IMR-90 (cell line): Measurements from ENCODE around the gene BGLAP. TPM values are rescaled to one million over a fixed set of nuclear protein-coding genes. Genes with fewer than 3 reads are reported as not detected.

Experiments
- ATAC-seq: fragments of 200-7000 bp; cut with Tn5 transposase; 2 replicates; pipeline ENCODE4 v1.9.1; 2020; ENCODE audit warnings: low read depth, mild to moderate bottlenecking, moderate library complexity
- BruUV-seq: library from RNA; stranded (reverse); fragments of 400-500 nt; replicated peaks from 2 replicates; lab custom pipeline; 2021; lab: Mats Ljungman, UMichigan
- CTCF ChIA-PET: fragments of 300-600 bp; formaldehyde crosslinking; extraction: SDS; loops from one replicate; lab custom pipeline; 2021; ENCODE audit warnings: antibody characterized with exemption; lab: Yijun Ruan, JAX
- POLR2A ChIA-PET: fragments of 300-600 bp; sonication (Branson Sonifier 250); formaldehyde crosslinking; loops from one replicate; lab custom pipeline; 2022; ENCODE audit warnings: antibody characterized with exemption; ENCODE audit not compliant: unreplicated experiment; lab: Charles Lee
- DNase-seq: peaks from one replicate; pipeline ENCODE4 v3.0.0; 2013
- H2AFZ ChIP-seq: replicated peaks from 2 replicates; pipeline ENCODE3; 2013; ENCODE audit warnings: low read length, mild to moderate bottlenecking; ENCODE audit not compliant: poor library complexity
- H2AK5ac ChIP-seq: 2 replicates; pipeline ENCODE4 v1.6.1; 2013; ENCODE audit warnings: low read depth, low read length, inconsistent platforms
- H2AK9ac ChIP-seq: replicated peaks from 2 replicates; pipeline ENCODE3; 2013; ENCODE audit warnings: mild to moderate bottlenecking, low read depth, low read length, moderate library complexity; ENCODE audit not compliant: poor library complexity
- H2BK120ac ChIP-seq: 2 replicates; pipeline ENCODE4 v1.6.1; 2013; ENCODE audit warnings: low read depth, low read length, inconsistent platforms
- H2BK15ac ChIP-seq: 3 replicates; pipeline ENCODE4 v1.6.1; 2013; ENCODE audit warnings: low read depth, low read length, inconsistent platforms
- H2BK20ac ChIP-seq: 2 replicates; pipeline ENCODE4 v1.6.1; 2013; ENCODE audit warnings: low read depth, mild to moderate bottlenecking, inconsistent platforms, low read length, moderate library complexity
- H2BK5ac ChIP-seq: 2 replicates; pipeline ENCODE4 v1.6.1; 2013; ENCODE audit warnings: mild to moderate bottlenecking, low read depth, low read length, inconsistent platforms; ENCODE audit not compliant: poor library complexity, severe bottlenecking
- H3K14ac ChIP-seq: replicated peaks from 2 replicates; pipeline ENCODE4 v1.6.1; 2013; ENCODE audit warnings: low read depth, low read length, inconsistent platforms
- H3K18ac ChIP-seq: 2 replicates; pipeline ENCODE4 v1.6.1; 2013; ENCODE audit warnings: low read depth, low read length, control low read depth
- H3K23ac ChIP-seq: 2 replicates; pipeline ENCODE4 v1.6.1; 2013; ENCODE audit warnings: low read depth, low read length, inconsistent platforms
- H3K27ac ChIP-seq: 2 replicates; pipeline ENCODE4 v1.5.1; 2013; ENCODE audit warnings: mild to moderate bottlenecking, control low read depth, low read length; ENCODE audit not compliant: insufficient read depth
- H3K27me3 ChIP-seq: 2 replicates; pipeline ENCODE4 v1.6.1; 2013; ENCODE audit warnings: low read length; ENCODE audit not compliant: control insufficient read depth, insufficient read depth
- H3K36me3 ChIP-seq: 2 replicates; pipeline ENCODE4 v1.6.1; 2013; ENCODE audit warnings: low read length, mixed read lengths; ENCODE audit not compliant: control insufficient read depth, insufficient read depth
- H3K4ac ChIP-seq: 2 replicates; pipeline ENCODE4 v1.6.1; 2013; ENCODE audit warnings: low read depth, low read length, inconsistent platforms
- H3K4me1 ChIP-seq: 2 replicates; pipeline ENCODE4 v1.6.1; 2013; ENCODE audit warnings: low read length, mixed read lengths; ENCODE audit not compliant: control insufficient read depth, insufficient read depth
- H3K4me2 ChIP-seq: 2 replicates; pipeline ENCODE4 v1.6.1; 2013; ENCODE audit warnings: low read depth, mild to moderate bottlenecking, control low read depth, low read length, moderate library complexity
- H3K4me3 ChIP-seq: 2 replicates; pipeline ENCODE4 v1.5.1; 2013; ENCODE audit warnings: low read depth, mild to moderate bottlenecking, control low read depth, low read length, moderate library complexity; ENCODE audit not compliant: insufficient read depth
- H3K56ac ChIP-seq: 2 replicates; pipeline ENCODE4 v1.6.1; 2013; ENCODE audit warnings: low read length, inconsistent platforms; ENCODE audit not compliant: insufficient read depth; ENCODE audit errors: extremely low read depth
- H3K79me1 ChIP-seq, 2 experiments: 2 replicates each; pipeline ENCODE4 v1.6.1; 2013; ENCODE audit warnings: low read length in 2 of 2, inconsistent platforms in 1 of 2, low read depth in 1 of 2
- H3K9ac ChIP-seq: 2 replicates; pipeline ENCODE4 v1.6.1; 2013; ENCODE audit warnings: low read depth, low read length, control low read depth
- H3K9me1 ChIP-seq: 2 replicates; pipeline ENCODE4 v1.6.1; 2013; ENCODE audit warnings: low read length, inconsistent platforms; ENCODE audit not compliant: insufficient read depth
- H3K9me3 ChIP-seq: 2 replicates; pipeline ENCODE4 v1.6.1; 2013; ENCODE audit warnings: low read length; ENCODE audit not compliant: control insufficient read depth, insufficient read depth
- H4K20me1 ChIP-seq: 2 replicates; pipeline ENCODE4 v1.6.1; 2013; ENCODE audit warnings: low read length, inconsistent platforms; ENCODE audit not compliant: insufficient read depth
- H4K5ac ChIP-seq: 2 replicates; pipeline ENCODE4 v1.6.1; 2013; ENCODE audit warnings: mild to moderate bottlenecking, low read depth, low read length, control low read depth
- H4K8ac ChIP-seq, 2 experiments: 2 replicates each; pipeline ENCODE4 v1.6.1; 2013; ENCODE audit warnings: low read depth in 2 of 2, low read length in 2 of 2, control low read depth in 1 of 2, inconsistent platforms in 1 of 2
- H4K91ac ChIP-seq: 2 replicates; pipeline ENCODE4 v1.6.1; 2013; ENCODE audit warnings: low read depth, low read length, inconsistent platforms; ENCODE audit not compliant: insufficient read depth
- CHD1 ChIP-seq: IDR thresholded peaks from 2 replicates; pipeline ENCODE4 v1.6.1; 2012; ENCODE audit warnings: low read depth, low read length, improper control_type of control experiment
- CTCF ChIP-seq: conservative IDR thresholded peaks from 2 replicates; pipeline ENCODE4 v1.5.1; 2012; ENCODE audit warnings: mild to moderate bottlenecking, low read depth, low read length, improper control_type of control experiment
- ELK1 ChIP-seq: fragments of 150-350 bp; IDR thresholded peaks from 2 replicates; pipeline ENCODE4 v1.6.1; 2016; ENCODE audit warnings: low read depth, mild to moderate bottlenecking, low read length, moderate library complexity, borderline replicate concordance
- FOS ChIP-seq: fragments of 150-350 bp; IDR thresholded peaks from 2 replicates; pipeline ENCODE4 v1.6.1; 2016; ENCODE audit warnings: low read depth, low read length
- MAFK ChIP-seq: IDR thresholded peaks from 2 replicates; pipeline ENCODE4 v1.6.1; 2012; ENCODE audit warnings: low read depth, low read length, improper control_type of control experiment
- MAZ ChIP-seq: IDR thresholded peaks from 2 replicates; pipeline ENCODE4 v1.6.1; 2012; ENCODE audit warnings: low read depth, mild to moderate bottlenecking, low read length, improper control_type of control experiment, moderate library complexity, borderline replicate concordance
- MXI1 ChIP-seq: IDR thresholded peaks from 2 replicates; pipeline ENCODE4 v1.6.1; 2012; ENCODE audit warnings: low read depth, mild to moderate bottlenecking, low read length, moderate library complexity, borderline replicate concordance
- POLR2A ChIP-seq: IDR thresholded peaks from 2 replicates; pipeline ENCODE4 v1.6.1; 2012; ENCODE audit warnings: mild to moderate bottlenecking, low read depth, low read length
- RAD21 ChIP-seq: IDR thresholded peaks from 2 replicates; pipeline ENCODE4 v1.6.1; 2012; ENCODE audit warnings: low read length, improper control_type of control experiment
- RCOR1 ChIP-seq: IDR thresholded peaks from 2 replicates; pipeline ENCODE4 v1.6.1; 2012; ENCODE audit warnings: mild to moderate bottlenecking, low read length, improper control_type of control experiment; ENCODE audit not compliant: insufficient replicate concordance
- RFX5 ChIP-seq: IDR thresholded peaks from 2 replicates; pipeline ENCODE4 v1.8.0; 2012; ENCODE audit warnings: low read depth, mild to moderate bottlenecking, low read length, moderate library complexity
- SMC3 ChIP-seq: fragments of 150-350 bp; IDR thresholded peaks from 2 replicates; pipeline ENCODE4 v1.6.1; 2016; ENCODE audit warnings: low read depth, mild to moderate bottlenecking, antibody characterized with exemption, low read length, moderate library complexity
- USF2 ChIP-seq: fragments of 150-350 bp; IDR thresholded peaks from 2 replicates; pipeline ENCODE4 v1.6.1; 2017; ENCODE audit warnings: mild to moderate bottlenecking, antibody characterized with exemption, low read length, low read depth
- WGBS, 2 experiments: methylation state at CpG; one replicate each; pipeline versions ENCODE4 v1.1.5 to v1.1.7; 2013; ENCODE audit warnings: missing lambda C conversion rate in 2 of 2; ENCODE audit not compliant: insufficient read length in 1 of 2; ENCODE audit errors: extremely low coverage in 2 of 2; 5-methylcytosine and 5-hydroxymethylcytosine counted together
- dilution Hi-C: fragments of 300-500 bp; cut with HindIII; formaldehyde crosslinking; loops from one replicate; pipeline ENCODE4 v1.14.3; 2018; ENCODE audit warnings: low sequenced_read_pairs; ENCODE audit not compliant: unreplicated experiment
- in situ Hi-C: fragments of 300-500 bp; cut with MboI; formaldehyde crosslinking; loops from 3 replicates; pipeline ENCODE4 v1.14.3; 2019; ENCODE audit warnings: low sequenced_read_pairs, inconsistent platforms, mixed read lengths
- intact Hi-C: fragments of 100-400 bp; cut with micrococcal nuclease; formaldehyde crosslinking; loops from 2 replicates; pipeline ENCODE4 v1.10.0; 2022
- polyA plus RNA-seq, 3 experiments: library from polyadenylated mRNA; depleted of rRNA; stranded (reverse); fragments of >200 nt; gene quantifications; 2 replicates each; pipeline ENCODE4 v1.2.3, GENCODE V29; 2012; ENCODE audit warnings: low replicate concordance in 1 of 3
- total RNA-seq: library from RNA; depleted of rRNA; stranded (reverse); fragments of >200 nt; gene quantifications from 2 replicates; pipeline ENCODE4 v1.2.3, GENCODE V29; 2012

The BGLAP gene
- total and polyA plus RNA-seq, 2 of the 4 experiments (the other 2 are of a cell fraction): 0.67 TPM; not detected in 1

- no peak overlapping the region for H2AK9ac ChIP-seq
- DNase-seq: no peak
- WGBS, 2 experiments: 27% methylated on average over 3 of the region's 11 CpGs; no CpG with 5 or more reads in 1 of the 2 experiments
- H3K9ac ChIP-seq: peak overlapping the region; percentile 60
- dilution Hi-C loops: no loop called here
- no peak overlapping the region for H2BK120ac ChIP-seq
- H3K4me2 ChIP-seq: peak overlapping the region; percentile 86
- POLR2A ChIA-PET: interaction anchor here (1.0 to 1.9 kb wide), 3 partner anchors 11 to 20 kb away, joined by 3 to 16 read pairs (median 3); partner anchors contain the start of gene SLC25A44
- H3K4ac ChIP-seq: peak overlapping the region; percentile 45
- in situ Hi-C loops: loop anchor here (5.0 kb wide), 1 partner anchor 51 kb away; no protein-coding TSS in a partner anchor
- H3K9me1 ChIP-seq: 0 out of 2 replicates have a peak, but pooled peaks cover 5% of the 10 kb centered on the region
- H2BK20ac ChIP-seq: no peak overlapping the region
- H3K4me1 ChIP-seq: 0 out of 2 replicates have a peak, but pooled peaks cover 2% of the 10 kb centered on the region
- H3K79me1 ChIP-seq: peaks cover 12 to 40% of the 10 kb centered on the region in 2 experiments
- H2AFZ ChIP-seq: peak overlapping the region; percentile 99
- H4K20me1 ChIP-seq: no peaks in the 10 kb centered on the region
- no peak overlapping the region for H2BK15ac ChIP-seq
- H4K8ac ChIP-seq: peak overlapping the region; percentile 34 to 98
- TF ChIP-seq POLR2A (no peak), ELK1 (no peak), RAD21 (no peak), SMC3 (no peak), FOS (no peak), MAFK (no peak), CTCF (no peak), USF2 (no peak), CHD1 (no peak), MAZ (no peak), MXI1 (no peak), RFX5 (no peak), RCOR1 (no peak)
- no peak for ATAC-seq
- no TSS peak for BruUV-seq
- no peaks in the 10 kb centered on the region for H3K27me3 ChIP-seq
- H3K27ac ChIP-seq: peak overlapping the region; percentile 42
- H3K56ac ChIP-seq: peak overlapping the region; percentile 52; the same call in 1 of the 2 replicates
- H3K14ac ChIP-seq: peak overlapping the region; percentile 85
- peaks cover 14% of the 10 kb centered on the region for H3K36me3 ChIP-seq
- peak overlapping the region; percentile 44; the same call in 1 of the 2 replicates for H4K5ac ChIP-seq
- H2BK5ac ChIP-seq: peak overlapping the region; percentile 52
- peak overlapping the region; percentile 71; the same call in 1 of the 2 replicates for H3K23ac ChIP-seq
- H2AK5ac ChIP-seq: 0 out of 2 replicates have a peak overlapping the region, but pooled peaks have one; percentile 5
- intact Hi-C loops: no loop called here
- no peaks in the 10 kb centered on the region for H3K9me3 ChIP-seq
- CTCF ChIA-PET: interaction anchor here (1.4 to 1.6 kb wide), 3 partner anchors 12 to 84 kb away, joined by 3 to 11 read pairs (median 4); no protein-coding TSS in a partner anchor
- no peak overlapping the region for H3K18ac ChIP-seq
- 0 out of 2 replicates have a peak overlapping the region, but pooled peaks have one; percentile 59 for H4K91ac ChIP-seq
- H3K4me3 ChIP-seq: peak overlapping the region; percentile 74
These were observed 28.4 kb upstream of the BGLAP start for GRCh38 chr1:156213644-156213966.
